ENCODE results near the gene RASA3. TPM values are rescaled to one million over a fixed set of nuclear protein-coding genes. Genes with fewer than 3 reads are reported as not detected.

RASA3 gene
- polyA plus RNA-seq, 3 donors, result 9.0 to 32.6 (median 16.6) TPM

- TF ChIP-seq, protein P1, sequence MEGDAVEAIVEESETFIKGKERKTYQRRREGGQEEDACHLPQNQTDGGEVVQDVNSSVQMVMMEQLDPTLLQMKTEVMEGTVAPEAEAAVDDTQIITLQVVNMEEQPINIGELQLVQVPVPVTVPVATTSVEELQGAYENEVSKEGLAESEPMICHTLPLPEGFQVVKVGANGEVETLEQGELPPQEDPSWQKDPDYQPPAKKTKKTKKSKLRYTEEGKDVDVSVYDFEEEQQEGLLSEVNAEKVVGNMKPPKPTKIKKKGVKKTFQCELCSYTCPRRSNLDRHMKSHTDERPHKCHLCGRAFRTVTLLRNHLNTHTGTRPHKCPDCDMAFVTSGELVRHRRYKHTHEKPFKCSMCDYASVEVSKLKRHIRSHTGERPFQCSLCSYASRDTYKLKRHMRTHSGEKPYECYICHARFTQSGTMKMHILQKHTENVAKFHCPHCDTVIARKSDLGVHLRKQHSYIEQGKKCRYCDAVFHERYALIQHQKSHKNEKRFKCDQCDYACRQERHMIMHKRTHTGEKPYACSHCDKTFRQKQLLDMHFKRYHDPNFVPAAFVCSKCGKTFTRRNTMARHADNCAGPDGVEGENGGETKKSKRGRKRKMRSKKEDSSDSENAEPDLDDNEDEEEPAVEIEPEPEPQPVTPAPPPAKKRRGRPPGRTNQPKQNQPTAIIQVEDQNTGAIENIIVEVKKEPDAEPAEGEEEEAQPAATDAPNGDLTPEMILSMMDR (IDR thresholded peaks at IDR 0.05), result no peak
- Mint-ChIP-seq H3K36me3 (no peaks in the 10 kb centered on the region), H3K27me3 (ENCODE audit: low read depth in 3 of 3) (peaks cover 7 to 23% (median 9%) of the 10 kb centered on the region in 3 donors), H3K27ac (no peak overlapping the region), H3K4me1 (peaks cover 4% of the 10 kb centered on the region), H3K4me3 (no peak overlapping the region), H3K9me3 (peaks cover 0 to 2% (median 0%) of the 10 kb centered on the region in 7 donors)
- Histone ChIP-seq H3K9ac (ENCODE audit: insufficient read depth, low read length, poor library complexity, severe bottlenecking) (no peak overlapping the region), H3K36me3 (replicated peaks in 1 of 2; ENCODE audit: control insufficient read depth in 1 of 2, insufficient read depth in 2 of 2, low read length in 2 of 2) (no peaks in the 10 kb centered on the region), H3K4me1 (ENCODE audit: control insufficient read depth in 1 of 2, insufficient read depth in 2 of 2, low read length in 2 of 2) (no peaks in the 10 kb centered on the region), H2AFZ (ENCODE audit: insufficient read depth, low read depth, low read length, poor library complexity, severe bottlenecking) (no peak overlapping the region), H3K27ac (ENCODE audit: low read depth in 1 of 2, low read length in 2 of 2) (no peak overlapping the region), H4K20me1 (ENCODE audit: insufficient read depth, low read length) (no peaks in the 10 kb centered on the region), H3K79me2 (ENCODE audit: insufficient read depth, low read length) (no peaks in the 10 kb centered on the region), H3K4me2 (replicated peaks; ENCODE audit: extremely low read depth, low read length, poor library complexity, severe bottlenecking) (no peak overlapping the region), H3K4me3 (replicated peaks in 1 of 3; ENCODE audit: low read depth in 2 of 3, low read length in 3 of 3) (no peak overlapping the region), H3K27me3 (ENCODE audit: control insufficient read depth in 2 of 2, insufficient read depth in 2 of 2, low read length in 2 of 2) (peaks cover 0 to 4% of the 10 kb centered on the region in 2 donors), H3K9me3 (replicated peaks in 1 of 2; ENCODE audit: control insufficient read depth in 1 of 2, insufficient read depth in 1 of 2, low read length in 2 of 2) (no peaks in the 10 kb centered on the region)
- 93% methylated on average over 23 of the region's 23 CpGs for WGBS (ENCODE audit: insufficient coverage)
- no peak for DNase-seq
- intact Hi-C loops (cut with micrococcal nuclease), result no loop called here
Measured at GRCh38 chr13:113942591-113943103, 189.8 kb downstream of the RASA3 start.

- WGBS (ENCODE audit: insufficient coverage), result 80% methylated on average over 9 of the region's 16 CpGs
- peaks cover 7 to 28% (median 9%) of the 10 kb centered on the region in 3 donors for H3K27me3 Mint-ChIP-seq (ENCODE audit: low read depth in 3 of 3)
- H3K4me3 ChIP-seq (replicated peaks in 1 of 3; ENCODE audit: low read depth in 2 of 3, low read length in 3 of 3), result no peak overlapping the region
- H3K27me3 ChIP-seq (ENCODE audit: control insufficient read depth in 2 of 2, insufficient read depth in 2 of 2, low read length in 2 of 2), result peaks cover 0 to 4% of the 10 kb centered on the region in 2 donors
- H3K4me1 ChIP-seq (ENCODE audit: control insufficient read depth in 1 of 2, insufficient read depth in 2 of 2, low read length in 2 of 2), result no peaks in the 10 kb centered on the region
- peaks cover 0 to 2% (median 0%) of the 10 kb centered on the region in 7 donors for H3K9me3 Mint-ChIP-seq
- DNase-seq, result no peak
- H3K4me2 ChIP-seq (replicated peaks; ENCODE audit: extremely low read depth, low read length, poor library complexity, severe bottlenecking), result no peak overlapping the region
- H3K36me3 Mint-ChIP-seq, result no peaks in the 10 kb centered on the region
- H2AFZ ChIP-seq (ENCODE audit: insufficient read depth, low read depth, low read length, poor library complexity, severe bottlenecking), result no peak overlapping the region
- H3K36me3 ChIP-seq (replicated peaks in 1 of 2; ENCODE audit: control insufficient read depth in 1 of 2, insufficient read depth in 2 of 2, low read length in 2 of 2), result no peaks in the 10 kb centered on the region
- H4K20me1 ChIP-seq (ENCODE audit: insufficient read depth, low read length), result no peaks in the 10 kb centered on the region
- H3K27ac Mint-ChIP-seq, result peak overlapping the region in 1 of 7 donors; percentile 69
- H3K27ac ChIP-seq (ENCODE audit: low read depth in 1 of 2, low read length in 2 of 2), result no peak overlapping the region
- no peak overlapping the region for H3K4me3 Mint-ChIP-seq
- TF ChIP-seq, protein P1 (IDR thresholded peaks at IDR 0.05), result no peak
- no peaks in the 10 kb centered on the region for H3K79me2 ChIP-seq (ENCODE audit: insufficient read depth, low read length)
- no peak overlapping the region for H3K9ac ChIP-seq (ENCODE audit: insufficient read depth, low read length, poor library complexity, severe bottlenecking)
- intact Hi-C loops (cut with micrococcal nuclease), result no loop called here
- no peaks in the 10 kb centered on the region for H3K9me3 ChIP-seq (replicated peaks in 1 of 2; ENCODE audit: control insufficient read depth in 1 of 2, insufficient read depth in 1 of 2, low read length in 2 of 2)
- H3K4me1 Mint-ChIP-seq, result no peaks in the 10 kb centered on the region
Measured at GRCh38 chr13:113941571-113942191, 190.7 kb downstream of the RASA3 start.
